Neural progenitor cell (in vitro differentiated cells): ENCODE results near the gene ZNF664. TPM values are rescaled to one million over a fixed set of nuclear protein-coding genes. Genes with fewer than 3 reads are reported as not detected.

ENCODE experiments used
- DNase-seq: peaks from one replicate; pipeline ENCODE4 v3.0.0-alpha.2; 2016; ENCODE audit warnings: low spot score
- H2AFZ ChIP-seq: fragments of 200-600 bp; sonication (generic); replicated peaks from 2 replicates; pipeline ENCODE4 v1.6.1; 2016; ENCODE audit warnings: antibody characterized with exemption
- H3F3A ChIP-seq: fragments of 200-600 bp; sonication (generic); 2 replicates; pipeline ENCODE4 v1.6.1; 2016; ENCODE audit warnings: antibody characterized with exemption, low read depth
- H3K27ac ChIP-seq: fragments of 200-600 bp; sonication (generic); 2 replicates; pipeline ENCODE4 v1.5.1; 2016; ENCODE audit warnings: mild to moderate bottlenecking
- H3K27me3 ChIP-seq: fragments of 200-600 bp; sonication (generic); 2 replicates; pipeline ENCODE4 v1.6.1; 2016; ENCODE audit warnings: mild to moderate bottlenecking, moderate library complexity
- H3K36me3 ChIP-seq: fragments of 200-600 bp; sonication (generic); 2 replicates; pipeline ENCODE4 v1.5.1; 2016
- H3K4me1 ChIP-seq: fragments of 200-600 bp; sonication (generic); 2 replicates; pipeline ENCODE4 v1.6.1; 2016; ENCODE audit warnings: mixed run types
- H3K4me2 ChIP-seq: fragments of 200-600 bp; sonication (generic); 2 replicates; pipeline ENCODE4 v1.6.1; 2016
- H3K4me3 ChIP-seq: fragments of 200-600 bp; sonication (generic); 2 replicates; pipeline ENCODE4 v1.5.1; 2016
- H3K79me2 ChIP-seq: fragments of 200-600 bp; sonication (generic); 2 replicates; pipeline ENCODE4 v1.6.1; 2016; ENCODE audit warnings: low read depth
- H3K9ac ChIP-seq: fragments of 200-600 bp; sonication (generic); 2 replicates; pipeline ENCODE4 v1.6.1; 2016
- H3K9me3 ChIP-seq: fragments of 200-600 bp; sonication (generic); 2 replicates; pipeline ENCODE4 v1.5.1; 2016; ENCODE audit warnings: low read depth
- H4K20me1 ChIP-seq: fragments of 200-600 bp; sonication (generic); 2 replicates; pipeline ENCODE4 v1.6.1; 2016; ENCODE audit warnings: low read depth
- H3K27ac Mint-ChIP-seq: 3 replicates; pipeline ENCODE4 v1.8.0; 2021; ENCODE audit warnings: mixed read lengths
- H3K27me3 Mint-ChIP-seq: 2 replicates; pipeline ENCODE4 v1.8.0; 2022; ENCODE audit warnings: low read depth, mild to moderate bottlenecking, inconsistent platforms, moderate library complexity, mixed read lengths; ENCODE audit not compliant: insufficient read depth
- H3K36me3 Mint-ChIP-seq: 3 replicates; pipeline ENCODE4 v1.8.0; 2021; ENCODE audit warnings: mixed read lengths
- H3K4me1 Mint-ChIP-seq: 3 replicates; pipeline ENCODE4 v1.8.0; 2021; ENCODE audit warnings: mixed read lengths
- H3K4me3 Mint-ChIP-seq: 3 replicates; pipeline ENCODE4 v1.8.0; 2021; ENCODE audit warnings: mild to moderate bottlenecking, moderate library complexity, mixed read lengths
- H3K9me3 Mint-ChIP-seq: 3 replicates; pipeline ENCODE4 v1.8.0; 2020; ENCODE audit warnings: mixed read lengths
- CTCF ChIP-seq: fragments of 200-600 bp; sonication (generic); IDR thresholded peaks from 2 replicates; pipeline ENCODE4 v1.5.1; 2017; ENCODE audit warnings: antibody characterized with exemption, mild to moderate bottlenecking
- EZH2 ChIP-seq: fragments of 200-600 bp; sonication (generic); IDR thresholded peaks from 2 replicates; pipeline ENCODE4 v1.6.1; 2017; ENCODE audit warnings: antibody characterized with exemption, mild to moderate bottlenecking, moderate library complexity
- EZH2phosphoT487 ChIP-seq: fragments of 200-600 bp; sonication (generic); IDR thresholded peaks from 2 replicates; pipeline ENCODE4 v1.6.1; 2017; ENCODE audit warnings: antibody characterized with exemption
- total RNA-seq: library from RNA; depleted of rRNA; stranded (reverse); fragments of >200 nt; gene quantifications from 2 replicates; pipeline ENCODE4 v1.2.3, GENCODE V29; 2015; ENCODE audit warnings: low replicate concordance

The ZNF664 gene
- total RNA-seq, 1 donor from 2014 or later, result 172 TPM

- H3K9me3 ChIP-seq, result no peaks in the 10 kb centered on the region
- no peak overlapping the region for H3K27ac ChIP-seq
- H3K36me3 ChIP-seq, result no peaks in the 10 kb centered on the region
- H3K27me3 Mint-ChIP-seq, result peaks cover 16% of the 10 kb centered on the region
- H3K79me2 ChIP-seq, result no peaks in the 10 kb centered on the region
- H3K9ac ChIP-seq, result no peak overlapping the region
- H3K4me1 Mint-ChIP-seq, result peaks cover 39% of the 10 kb centered on the region
- no peak for DNase-seq
- H2AFZ ChIP-seq, result no peak overlapping the region
- peaks cover 25% of the 10 kb centered on the region for H3F3A ChIP-seq
- no peaks in the 10 kb centered on the region for H4K20me1 ChIP-seq
- H3K9me3 Mint-ChIP-seq, result peaks cover 9% of the 10 kb centered on the region
- H3K4me2 ChIP-seq, result no peak overlapping the region
- no peak overlapping the region for H3K4me3 Mint-ChIP-seq
- TF ChIP-seq EZH2phosphoT487, result no peak
- TF ChIP-seq EZH2, result no peak
- TF ChIP-seq CTCF, result no peak
- no peak overlapping the region for H3K27ac Mint-ChIP-seq
- no peaks in the 10 kb centered on the region for H3K27me3 ChIP-seq
- H3K36me3 Mint-ChIP-seq, result peaks cover 2% of the 10 kb centered on the region
- peaks cover 14% of the 10 kb centered on the region for H3K4me1 ChIP-seq
- no peak overlapping the region for H3K4me3 ChIP-seq
These were observed 61.3 kb downstream of the ZNF664 start for GRCh38 chr12:124034297-124034696.

- H3K36me3 Mint-ChIP-seq, result peaks cover 2% of the 10 kb centered on the region
- H3K36me3 ChIP-seq, result no peaks in the 10 kb centered on the region
- H2AFZ ChIP-seq, result no peak overlapping the region
- H3K27me3 ChIP-seq, result no peaks in the 10 kb centered on the region
- DNase-seq, result no peak
- no peak overlapping the region for H3K4me3 Mint-ChIP-seq
- no peak overlapping the region for H3K4me2 ChIP-seq
- H3K4me1 ChIP-seq, result peaks cover 14% of the 10 kb centered on the region
- H3K9me3 Mint-ChIP-seq, result peaks cover 9% of the 10 kb centered on the region
- H3K27me3 Mint-ChIP-seq, result peaks cover 16% of the 10 kb centered on the region
- H3F3A ChIP-seq, result peaks cover 28% of the 10 kb centered on the region
- H3K27ac ChIP-seq, result no peak overlapping the region
- H3K9ac ChIP-seq, result no peak overlapping the region
- H3K4me1 Mint-ChIP-seq, result peaks cover 45% of the 10 kb centered on the region
- TF ChIP-seq EZH2, result no peak
- no peak for TF ChIP-seq CTCF
- TF ChIP-seq EZH2phosphoT487, result no peak
- no peak overlapping the region for H3K4me3 ChIP-seq
- no peak overlapping the region for H3K27ac Mint-ChIP-seq
- no peaks in the 10 kb centered on the region for H3K79me2 ChIP-seq
- H4K20me1 ChIP-seq, result no peaks in the 10 kb centered on the region
- H3K9me3 ChIP-seq, result no peaks in the 10 kb centered on the region
These were observed 62.1 kb downstream of the ZNF664 start for GRCh38 chr12:124035163-124035562.

GRCh38 chr12:124036171-124036598 lies 63.2 kb downstream of the ZNF664 start:
- H3K9me3 Mint-ChIP-seq, result peaks cover 9% of the 10 kb centered on the region
- H3K27ac Mint-ChIP-seq, result peak overlapping the region; percentile 96
- no peak overlapping the region for H3K9ac ChIP-seq
- peak overlapping the region; percentile 30 for H3K27ac ChIP-seq
- H3K79me2 ChIP-seq, result no peaks in the 10 kb centered on the region
- peak overlapping the region; percentile 68 for H3K4me2 ChIP-seq
- peaks cover 28% of the 10 kb centered on the region for H3F3A ChIP-seq
- no peaks in the 10 kb centered on the region for H3K9me3 ChIP-seq
- H3K4me3 ChIP-seq, result no peak overlapping the region
- no peaks in the 10 kb centered on the region for H4K20me1 ChIP-seq
- H3K4me1 Mint-ChIP-seq, result peaks cover 41% of the 10 kb centered on the region
- H2AFZ ChIP-seq, result peak overlapping the region; percentile 89
- H3K4me3 Mint-ChIP-seq, result no peak overlapping the region
- peaks cover 2% of the 10 kb centered on the region for H3K36me3 Mint-ChIP-seq
- peaks cover 14% of the 10 kb centered on the region for H3K4me1 ChIP-seq
- H3K36me3 ChIP-seq, result no peaks in the 10 kb centered on the region
- DNase-seq, result no peak
- TF ChIP-seq EZH2phosphoT487, result no peak
- peaks cover 11% of the 10 kb centered on the region for H3K27me3 Mint-ChIP-seq
- H3K27me3 ChIP-seq, result no peaks in the 10 kb centered on the region

- Mint-ChIP-seq H3K27ac (peak overlapping the region; percentile 96), H3K4me1 (peaks cover 41% of the 10 kb centered on the region), H3K27me3 (peaks cover 11% of the 10 kb centered on the region), H3K36me3 (peaks cover 2% of the 10 kb centered on the region), H3K4me3 (no peak overlapping the region), H3K9me3 (peaks cover 9% of the 10 kb centered on the region)
- H3F3A ChIP-seq, result peaks cover 28% of the 10 kb centered on the region
- no peak overlapping the region for H3K9ac ChIP-seq
- no peaks in the 10 kb centered on the region for H3K27me3 ChIP-seq
- no peaks in the 10 kb centered on the region for H3K36me3 ChIP-seq
- peak overlapping the region; percentile 89 for H2AFZ ChIP-seq
- H3K27ac ChIP-seq, result peak overlapping the region; percentile 30
- H3K4me2 ChIP-seq, result peak overlapping the region; percentile 68
- peak; percentile 28 for DNase-seq
- peaks cover 14% of the 10 kb centered on the region for H3K4me1 ChIP-seq
- no peak overlapping the region for H3K4me3 ChIP-seq
- no peaks in the 10 kb centered on the region for H3K9me3 ChIP-seq
- H4K20me1 ChIP-seq, result no peaks in the 10 kb centered on the region
- H3K79me2 ChIP-seq, result no peaks in the 10 kb centered on the region
- TF ChIP-seq CTCF (peak; percentile 99), EZH2 (no peak), EZH2phosphoT487 (no peak)
These were observed 63.7 kb downstream of the ZNF664 start for GRCh38 chr12:124036657-124037109.
